OCI-LY7 (cell line): ENCODE measurements around the gene CD247. TPM values are rescaled to one million over a fixed set of nuclear protein-coding genes. Genes with fewer than 3 reads are reported as not detected.

Source experiments
- Bru-seq: library from RNA; stranded (reverse); fragments of 400-500 nt; gene quantifications from one replicate; lab custom pipeline; 2021; lab: Mats Ljungman, UMichigan
- BruChase-seq, 2 experiments: library from RNA; stranded (reverse); fragments of 400-500 nt; gene quantifications; one replicate each; lab custom pipeline; 2021; lab: Mats Ljungman, UMichigan
- BruUV-seq: library from RNA; stranded (reverse); fragments of 400-500 nt; replicated peaks from 2 replicates; lab custom pipeline; 2021; lab: Mats Ljungman, UMichigan
- CTCF ChIA-PET: fragments of 300-600 bp; sonication (Branson Sonifier 250); formaldehyde crosslinking; loops from one replicate; lab custom pipeline; 2022; ENCODE audit warnings: antibody characterized with exemption; ENCODE audit not compliant: unreplicated experiment; lab: Charles Lee
- POLR2A ChIA-PET: fragments of 300-600 bp; sonication (Branson Sonifier 250); formaldehyde crosslinking; loops from one replicate; lab custom pipeline; 2022; ENCODE audit warnings: antibody characterized with exemption; lab: Charles Lee
- DNase-seq: peaks from one replicate; pipeline ENCODE4 v3.0.0-alpha.2; 2015; ENCODE audit warnings: low spot score
- H2AFZ ChIP-seq: fragments of 200-600 bp; sonication (generic), shearing (Covaris generic); 2 replicates; pipeline ENCODE4 v1.6.1; 2014; ENCODE audit warnings: mild to moderate bottlenecking, antibody characterized with exemption, low read length, moderate library complexity
- H3K27ac ChIP-seq: fragments of 200-600 bp; sonication (generic); 2 replicates; pipeline ENCODE4 v1.5.1; 2014; ENCODE audit warnings: mixed run types, low read depth, mild to moderate bottlenecking, moderate library complexity, low read length, inconsistent platforms; ENCODE audit not compliant: poor library complexity, severe bottlenecking
- H3K36me3 ChIP-seq: fragments of 200-600 bp; sonication (generic); 2 replicates; pipeline ENCODE4 v1.6.1; 2014; ENCODE audit warnings: mild to moderate bottlenecking, antibody characterized with exemption, low read length, moderate library complexity, mixed read lengths; ENCODE audit not compliant: insufficient read depth
- H3K4me1 ChIP-seq: fragments of 200-600 bp; sonication (generic); 2 replicates; pipeline ENCODE4 v1.5.1; 2014; ENCODE audit warnings: mild to moderate bottlenecking, low read length; ENCODE audit not compliant: insufficient read depth, poor library complexity, severe bottlenecking
- H3K4me2 ChIP-seq: fragments of 200-600 bp; sonication (generic); 2 replicates; pipeline ENCODE4 v1.6.1; 2014; ENCODE audit warnings: mild to moderate bottlenecking, low read length
- H3K4me3 ChIP-seq: fragments of 200-600 bp; sonication (generic); 2 replicates; pipeline ENCODE4 v1.5.1; 2014; ENCODE audit warnings: mild to moderate bottlenecking, low read depth, low read length; ENCODE audit not compliant: poor library complexity, severe bottlenecking
- H3K79me2 ChIP-seq: fragments of 200-600 bp; sonication (generic); 2 replicates; pipeline ENCODE4 v1.6.1; 2016; ENCODE audit warnings: low read depth, mild to moderate bottlenecking, low read length, moderate library complexity, mixed read lengths; ENCODE audit not compliant: insufficient read depth
- H3K9me2 ChIP-seq: fragments of 200-600 bp; sonication (generic); 2 replicates; pipeline ENCODE4 v1.6.1; 2016; ENCODE audit warnings: mild to moderate bottlenecking, low read length, mixed read lengths; ENCODE audit not compliant: insufficient read depth
- H3K9me3 ChIP-seq: fragments of 200-600 bp; sonication (generic); 2 replicates; pipeline ENCODE4 v1.6.1; 2014; ENCODE audit warnings: mild to moderate bottlenecking, mixed run types, low read length, mixed read lengths
- H4K20me1 ChIP-seq: fragments of 200-600 bp; sonication (generic); 2 replicates; pipeline ENCODE4 v1.6.1; 2014; ENCODE audit warnings: mild to moderate bottlenecking, antibody characterized with exemption, low read length, moderate library complexity, mixed read lengths; ENCODE audit not compliant: insufficient read depth
- CTCF ChIP-seq: fragments of 200-600 bp; sonication (generic); conservative IDR thresholded peaks from 2 replicates; pipeline ENCODE4 v1.5.1; 2014; ENCODE audit warnings: mild to moderate bottlenecking, antibody characterized with exemption, low read length, moderate library complexity, mixed read lengths
- EZH2phosphoT487 ChIP-seq: fragments of 200-600 bp; sonication (generic); IDR thresholded peaks from 2 replicates; pipeline ENCODE4 v1.6.1; 2018; ENCODE audit warnings: low read depth, borderline replicate concordance, mild to moderate bottlenecking, mixed run types, antibody characterized with exemption, low read length, moderate library complexity, mixed read lengths
- intact Hi-C: fragments of 100-400 bp; cut with micrococcal nuclease; formaldehyde crosslinking; loops from one replicate; pipeline ENCODE4 v1.10.0; 2022; ENCODE audit not compliant: unreplicated experiment
- long read RNA-seq: library from polyadenylated mRNA; stranded (forward); transcript quantifications from one replicate; pipeline ENCODE4 v2.0.0, GENCODE V29; 2022
- total RNA-seq, 2 experiments: library from RNA; depleted of rRNA in 1 of 2; stranded (reverse); fragments of >200 nt in 1 of 2; shearing (Covaris generic) in 1 of 2; gene quantifications; 2 replicates each; pipeline ENCODE4 v1.2.3, GENCODE V29; 2014 to 2022

Gene CD247
- 1.6 and 2.3 TPM in 2 replicates for total RNA-seq (2014; rRNA removed; shearing (Covaris generic))
- 1.2 and 2.2 TPM in 2 replicates for total RNA-seq (2022)
- percentile 19 among the genes with signal in this experiment for Bru-seq, nascent RNA
- BruChase-seq, experiment 1, labeled RNA remaining after a 6-hour chase, result percentile 22 among the genes with signal in this experiment
- percentile 22 among the genes with signal in this experiment for BruChase-seq, experiment 2, labeled RNA remaining after a 2-hour chase
- long read RNA-seq, partial matches to known transcripts, result 0 of 1 reads
- long read RNA-seq, other reads (novel, unspliced or antisense), result 1 of 1 reads

GRCh38 chr1:167518331-167518700 is at the start of gene CD247:
Gene CD247, minus strand, starts transcription at chr1:167518529. Its CDS starts 64 bp downstream, at chr1:167518465.
- no peak within 1 kb of the TSS for H3K4me3 ChIP-seq
- no TSS peak for BruUV-seq
- ChIA-PET POLR2A (interaction anchor here (1.3 to 2.3 kb wide), 5 partner anchors 10 to 18 kb away, joined by 4 to 8 read pairs (median 6); no protein-coding TSS in a partner anchor), CTCF (no interaction called here)
- intact Hi-C loops, result no loop called here
- H3K36me3 ChIP-seq, result no peaks in the 10 kb centered on the region
- H2AFZ ChIP-seq, result peak within 1 kb of the TSS; percentile 47; the same call in 1 of the 2 replicates
- H3K9me2 ChIP-seq, result no peaks in the 10 kb centered on the region
- no peaks in the 10 kb centered on the region for H3K9me3 ChIP-seq
- H3K79me2 ChIP-seq, result no peaks in the 10 kb centered on the region
- no peak within 1 kb of the TSS for H3K4me2 ChIP-seq
- DNase-seq, result peak; percentile 53
- TF ChIP-seq EZH2phosphoT487 (no peak), CTCF (no peak; the same call in 1 of the 2 replicates)
- H4K20me1 ChIP-seq, result no peaks in the 10 kb centered on the region
- H3K27ac ChIP-seq, result no peak within 1 kb of the TSS
- peaks cover 8% of the 10 kb centered on the region for H3K4me1 ChIP-seq

- H3K27ac ChIP-seq, result no peak overlapping the region
- DNase-seq, result no peak
- no peaks in the 10 kb centered on the region for H3K79me2 ChIP-seq
- no peaks in the 10 kb centered on the region for H3K9me3 ChIP-seq
- no peaks in the 10 kb centered on the region for H4K20me1 ChIP-seq
- no TSS peak for BruUV-seq
- H3K4me3 ChIP-seq, result no peak overlapping the region
- CTCF ChIA-PET, result no interaction called here
- H3K9me2 ChIP-seq, result no peaks in the 10 kb centered on the region
- POLR2A ChIA-PET, result interaction anchor here (0.6 to 0.7 kb wide), 3 partner anchors 12 to 277 kb away, joined by 3 read pairs; no protein-coding TSS in a partner anchor
- TF ChIP-seq CTCF (no peak), EZH2phosphoT487 (no peak)
- intact Hi-C loops, result loop anchor here (5.0 kb wide), 1 partner anchor 60 kb away; no protein-coding TSS in a partner anchor
- H3K4me2 ChIP-seq, result no peak overlapping the region
- H3K4me1 ChIP-seq, result peaks cover 48% of the 10 kb centered on the region
- peaks cover 1% of the 10 kb centered on the region; the same call in 1 of the 2 replicates for H3K36me3 ChIP-seq
- H2AFZ ChIP-seq, result peak overlapping the region; percentile 45
Measured at GRCh38 chr1:167567663-167568062, 49.3 kb upstream of the CD247 start.

- H3K27ac ChIP-seq, result no peak overlapping the region
- CTCF ChIA-PET, result no interaction called here
- H3K4me2 ChIP-seq, result peak overlapping the region; percentile 27
- no peak overlapping the region for H3K4me3 ChIP-seq
- no peaks in the 10 kb centered on the region for H3K79me2 ChIP-seq
- H4K20me1 ChIP-seq, result no peaks in the 10 kb centered on the region
- peak overlapping the region; percentile 45 for H2AFZ ChIP-seq
- no peaks in the 10 kb centered on the region for H3K36me3 ChIP-seq
- H3K9me2 ChIP-seq, result no peaks in the 10 kb centered on the region
- intact Hi-C loops, result loop anchor here (5.0 kb wide), 1 partner anchor 61 kb away; no protein-coding TSS in a partner anchor
- H3K4me1 ChIP-seq, result peaks cover 48% of the 10 kb centered on the region
- POLR2A ChIA-PET, result no interaction called here
- no TSS peak for BruUV-seq
- TF ChIP-seq CTCF, result no peak
- TF ChIP-seq EZH2phosphoT487, result no peak
- H3K9me3 ChIP-seq, result no peaks in the 10 kb centered on the region
- peak; percentile 46 for DNase-seq
Measured at GRCh38 chr1:167566766-167567165, 48.4 kb upstream of the CD247 start.
